ENCODE data around the gene DSCAML1.
A peak's percentile ranks its signal among the peaks of the same experiment; 100 is the strongest.

DSCAML1 gene, protein sequence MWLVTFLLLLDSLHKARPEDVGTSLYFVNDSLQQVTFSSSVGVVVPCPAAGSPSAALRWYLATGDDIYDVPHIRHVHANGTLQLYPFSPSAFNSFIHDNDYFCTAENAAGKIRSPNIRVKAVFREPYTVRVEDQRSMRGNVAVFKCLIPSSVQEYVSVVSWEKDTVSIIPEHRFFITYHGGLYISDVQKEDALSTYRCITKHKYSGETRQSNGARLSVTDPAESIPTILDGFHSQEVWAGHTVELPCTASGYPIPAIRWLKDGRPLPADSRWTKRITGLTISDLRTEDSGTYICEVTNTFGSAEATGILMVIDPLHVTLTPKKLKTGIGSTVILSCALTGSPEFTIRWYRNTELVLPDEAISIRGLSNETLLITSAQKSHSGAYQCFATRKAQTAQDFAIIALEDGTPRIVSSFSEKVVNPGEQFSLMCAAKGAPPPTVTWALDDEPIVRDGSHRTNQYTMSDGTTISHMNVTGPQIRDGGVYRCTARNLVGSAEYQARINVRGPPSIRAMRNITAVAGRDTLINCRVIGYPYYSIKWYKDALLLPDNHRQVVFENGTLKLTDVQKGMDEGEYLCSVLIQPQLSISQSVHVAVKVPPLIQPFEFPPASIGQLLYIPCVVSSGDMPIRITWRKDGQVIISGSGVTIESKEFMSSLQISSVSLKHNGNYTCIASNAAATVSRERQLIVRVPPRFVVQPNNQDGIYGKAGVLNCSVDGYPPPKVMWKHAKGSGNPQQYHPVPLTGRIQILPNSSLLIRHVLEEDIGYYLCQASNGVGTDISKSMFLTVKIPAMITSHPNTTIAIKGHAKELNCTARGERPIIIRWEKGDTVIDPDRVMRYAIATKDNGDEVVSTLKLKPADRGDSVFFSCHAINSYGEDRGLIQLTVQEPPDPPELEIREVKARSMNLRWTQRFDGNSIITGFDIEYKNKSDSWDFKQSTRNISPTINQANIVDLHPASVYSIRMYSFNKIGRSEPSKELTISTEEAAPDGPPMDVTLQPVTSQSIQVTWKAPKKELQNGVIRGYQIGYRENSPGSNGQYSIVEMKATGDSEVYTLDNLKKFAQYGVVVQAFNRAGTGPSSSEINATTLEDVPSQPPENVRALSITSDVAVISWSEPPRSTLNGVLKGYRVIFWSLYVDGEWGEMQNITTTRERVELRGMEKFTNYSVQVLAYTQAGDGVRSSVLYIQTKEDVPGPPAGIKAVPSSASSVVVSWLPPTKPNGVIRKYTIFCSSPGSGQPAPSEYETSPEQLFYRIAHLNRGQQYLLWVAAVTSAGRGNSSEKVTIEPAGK (N-terminal part only)

DNA sequence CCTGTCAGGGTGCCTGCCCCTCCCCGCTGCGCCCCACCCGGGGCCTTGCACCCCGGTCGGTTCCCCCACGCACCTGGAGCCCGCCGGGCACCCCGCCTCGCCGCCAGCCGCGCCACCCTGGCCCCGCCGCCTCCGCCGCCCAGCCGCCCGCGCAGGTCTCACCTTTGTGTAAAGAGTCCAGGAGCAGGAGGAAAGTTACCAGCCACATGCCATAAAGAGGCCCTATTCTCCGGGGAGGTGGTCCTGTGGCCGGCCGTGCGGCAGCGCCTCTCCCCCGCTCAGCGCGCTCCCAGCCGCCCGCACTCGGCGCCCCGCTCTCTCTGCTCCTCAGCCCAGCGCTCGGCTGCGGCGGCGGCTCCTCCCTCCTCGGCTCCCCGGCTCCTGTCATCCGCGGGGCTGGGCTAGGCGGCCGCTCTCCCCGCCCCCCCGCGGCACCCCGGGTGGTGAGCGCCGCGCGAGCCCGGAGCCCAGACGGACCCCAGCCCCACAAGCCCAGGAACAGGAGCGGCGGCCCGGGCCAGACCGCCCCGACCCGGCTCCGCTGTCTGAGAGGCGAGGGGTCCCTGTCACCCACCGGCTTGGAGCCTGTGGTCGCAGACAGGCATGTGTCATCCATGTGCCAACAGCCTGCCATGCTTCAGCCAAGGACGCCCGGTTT lies at the start of gene DSCAML1:
DSCAML1 (minus strand) TSS at position 345 of the 658 bp plus-strand sequence; CDS start at position 208, 137 bp downstream.
- DNase-seq: peak; percentile 13

DNA sequence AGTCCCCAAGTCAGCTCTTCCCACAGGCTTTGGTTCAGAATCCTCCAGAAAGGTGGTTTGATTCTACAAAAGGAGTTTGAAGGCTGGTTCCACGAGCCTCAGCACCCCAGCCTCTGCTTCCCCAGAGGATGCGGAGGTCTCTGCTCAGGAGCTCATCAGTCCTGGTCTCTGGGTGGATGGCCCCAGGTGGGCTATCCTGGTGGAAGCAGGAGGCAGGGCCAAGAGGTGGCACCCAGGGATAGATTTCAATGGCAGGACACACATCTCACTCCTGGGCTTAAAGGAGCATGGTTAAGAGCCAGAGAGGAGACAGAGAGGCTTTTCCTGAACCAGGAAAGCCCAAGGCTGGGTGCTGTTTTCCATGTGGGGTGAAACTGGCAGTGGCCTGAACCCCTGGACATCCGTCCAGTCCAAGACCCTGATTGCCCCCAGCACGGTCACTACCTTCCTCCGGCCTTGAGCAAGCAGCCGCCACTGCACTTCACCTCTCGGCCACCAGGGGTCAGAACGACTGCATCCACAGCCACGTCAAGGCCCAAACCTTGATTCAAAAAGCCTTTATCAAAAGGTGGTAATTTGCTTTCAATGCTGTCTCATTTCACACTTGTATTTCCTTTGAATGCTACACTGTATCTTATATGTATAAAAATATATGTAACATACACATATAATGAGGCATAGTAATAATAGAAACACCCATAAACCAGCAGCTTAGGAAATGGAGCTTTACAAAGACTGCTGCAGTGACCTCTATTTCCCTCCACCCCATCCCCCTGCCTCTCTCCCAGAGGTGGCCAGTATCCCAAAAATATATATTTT lies 46.9 kb upstream of the DSCAML1 start:
- peak; percentile 84 for DNase-seq

DNA sequence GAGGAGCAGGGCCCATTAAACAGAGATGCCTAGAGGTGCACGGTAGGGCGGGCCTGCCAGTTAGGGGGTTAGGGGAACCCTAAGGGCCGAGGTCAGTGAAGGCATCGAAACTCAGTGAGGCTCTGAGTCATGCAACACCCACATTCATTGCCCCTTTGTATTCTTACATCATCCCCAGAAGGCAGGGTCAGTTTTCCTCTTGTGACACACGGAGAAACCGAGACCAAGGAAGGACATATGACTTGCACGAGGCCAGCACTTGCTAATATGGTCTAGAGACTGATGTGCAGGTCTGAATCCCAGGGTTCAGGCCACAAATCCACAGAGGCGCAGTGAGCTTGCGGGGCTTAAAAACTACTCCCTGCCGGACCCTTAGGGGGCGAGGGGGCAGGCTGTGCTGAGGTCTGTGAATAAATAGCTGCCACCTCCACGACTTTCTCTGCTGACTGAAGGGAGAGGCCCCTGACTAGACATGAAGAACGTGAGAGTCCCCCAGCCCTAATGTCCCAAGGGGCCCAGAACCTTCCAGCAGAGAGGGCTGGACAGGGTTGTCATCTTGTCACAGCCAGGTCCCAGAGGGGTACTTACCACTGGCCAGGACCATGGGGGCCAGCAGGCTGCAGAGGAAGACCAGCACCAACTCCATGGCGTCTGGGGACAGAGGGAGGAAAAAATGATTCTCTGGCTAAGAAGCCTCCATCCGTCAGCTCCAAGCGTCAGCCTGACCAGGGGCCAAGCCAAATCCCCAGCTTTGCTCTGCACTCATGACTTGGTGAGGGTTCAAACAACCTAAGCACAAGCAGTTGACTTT lies 45.3 kb upstream of the DSCAML1 start:
- peak; percentile 97 for DNase-seq

DNA sequence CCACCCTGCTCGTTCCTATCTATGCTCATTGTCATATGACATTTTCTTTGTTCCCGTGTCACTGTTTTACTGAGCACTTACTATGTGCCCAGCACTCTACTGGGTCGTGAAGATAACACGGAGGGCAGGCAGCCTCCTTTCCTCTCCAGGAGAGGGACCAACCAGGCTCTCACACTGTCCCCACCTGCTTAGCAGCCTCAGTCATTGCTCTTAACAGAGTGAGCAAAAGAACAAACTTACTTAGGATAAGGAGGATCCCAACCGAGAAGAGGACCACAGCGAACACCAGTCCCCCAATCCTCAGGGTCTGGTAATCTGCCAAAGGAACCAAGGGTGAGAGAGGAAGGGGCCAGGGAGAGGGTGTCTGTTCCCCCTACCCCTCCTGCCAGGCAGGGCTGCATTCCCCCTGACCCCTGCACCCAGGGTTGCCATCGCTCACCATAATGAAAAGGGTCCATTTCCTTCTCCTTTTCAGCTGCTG lies 44.6 kb upstream of the DSCAML1 start:
- DNase-seq: no peak

DNA sequence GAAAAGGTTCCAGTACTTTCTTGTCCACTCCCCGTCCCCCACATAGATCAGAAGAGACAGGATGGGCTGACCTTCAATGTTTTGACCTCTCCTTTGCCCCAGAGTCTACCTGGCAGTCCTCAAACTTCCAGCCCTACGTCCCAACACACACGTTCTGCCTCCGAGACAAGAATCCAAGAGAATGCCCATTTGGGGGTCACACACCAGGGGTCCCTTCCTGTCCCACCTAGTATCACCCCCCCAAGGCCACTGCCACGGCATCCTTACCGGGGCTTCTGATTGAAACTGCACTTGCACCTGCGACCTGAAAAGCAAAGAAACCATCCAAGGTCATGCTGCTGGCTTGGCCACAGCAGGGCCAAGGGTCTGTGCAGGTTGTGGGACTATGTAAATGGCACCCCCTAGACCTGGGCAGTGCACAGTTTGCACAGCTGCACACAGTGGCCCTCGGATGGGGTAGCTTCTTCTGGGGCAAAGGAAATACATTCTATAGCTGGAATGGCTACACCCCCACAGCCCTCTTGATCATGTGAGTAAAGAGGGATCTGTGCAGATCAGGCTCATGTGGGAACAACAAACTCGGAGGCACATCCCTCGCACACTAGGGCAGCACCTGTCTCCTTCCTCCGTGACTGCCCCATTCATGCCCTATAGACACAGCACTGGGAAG lies 44.0 kb upstream of the DSCAML1 start:
- no peak for DNase-seq

DNA sequence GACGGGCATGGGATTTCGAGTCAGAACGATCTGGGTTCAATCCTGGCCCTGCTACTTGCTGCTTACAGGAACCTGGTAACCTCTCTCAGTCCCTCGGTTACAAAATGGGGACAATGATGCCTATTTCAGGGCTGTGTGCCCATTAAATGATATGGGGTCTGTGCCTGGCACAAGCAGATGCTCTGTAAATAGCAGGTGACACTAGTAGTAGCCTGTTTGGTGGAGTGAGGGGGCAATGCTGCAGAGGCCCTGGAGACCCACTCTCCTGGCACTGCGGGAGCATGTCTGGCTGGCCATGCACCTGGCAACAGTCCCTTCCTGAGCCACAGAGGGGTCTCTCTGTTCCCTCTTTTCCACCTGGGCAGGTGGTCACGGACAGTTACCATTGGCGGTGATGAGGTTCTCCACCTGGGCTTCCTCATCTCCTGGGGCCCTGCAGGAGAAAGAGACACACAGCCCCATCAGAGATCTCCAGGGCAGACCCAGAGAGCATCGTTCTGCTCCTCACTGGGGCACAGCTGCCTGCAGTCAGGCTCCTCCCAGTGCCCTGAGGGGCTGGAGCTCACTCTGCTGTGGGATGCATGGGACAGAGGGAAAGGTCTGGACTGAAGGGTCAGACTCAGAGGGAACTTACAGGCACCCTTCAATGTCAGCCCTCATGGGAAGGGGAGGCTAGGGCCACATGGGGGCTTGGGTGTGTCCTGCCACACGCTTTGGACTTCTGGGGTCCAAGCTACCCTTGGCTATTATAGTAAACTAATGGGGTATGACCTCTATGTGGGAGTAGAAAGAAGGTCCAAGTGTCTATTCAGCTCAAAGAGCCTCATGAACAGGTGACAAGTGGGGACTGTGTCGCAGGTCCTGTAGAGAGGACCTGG lies 43.2 kb upstream of the DSCAML1 start:
- DNase-seq: no peak

DNA sequence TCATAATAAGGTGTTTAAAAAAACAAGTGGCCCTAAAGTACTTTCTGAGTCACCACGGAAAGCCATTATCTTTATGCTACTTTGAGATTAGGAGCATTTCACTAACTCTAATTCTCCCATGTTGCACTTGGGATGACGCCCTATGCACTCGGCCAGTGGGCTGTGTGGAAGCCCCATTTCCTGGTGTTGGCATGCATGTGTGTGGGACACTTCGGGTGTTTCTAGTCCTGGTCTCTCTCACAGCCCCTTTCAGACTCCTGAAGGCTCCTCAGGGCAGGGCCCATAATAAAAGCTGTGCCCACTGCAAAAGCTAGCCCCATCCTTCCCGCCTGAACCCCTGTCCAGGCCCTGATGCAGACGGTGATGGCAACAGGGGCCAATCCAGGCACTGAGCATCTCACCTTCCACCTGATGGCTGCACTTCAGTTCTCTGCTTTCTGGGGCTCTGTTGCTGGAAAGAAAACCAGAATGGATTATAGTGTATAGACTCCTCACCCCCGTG lies 42.4 kb upstream of the DSCAML1 start:
- no peak for DNase-seq

DNA sequence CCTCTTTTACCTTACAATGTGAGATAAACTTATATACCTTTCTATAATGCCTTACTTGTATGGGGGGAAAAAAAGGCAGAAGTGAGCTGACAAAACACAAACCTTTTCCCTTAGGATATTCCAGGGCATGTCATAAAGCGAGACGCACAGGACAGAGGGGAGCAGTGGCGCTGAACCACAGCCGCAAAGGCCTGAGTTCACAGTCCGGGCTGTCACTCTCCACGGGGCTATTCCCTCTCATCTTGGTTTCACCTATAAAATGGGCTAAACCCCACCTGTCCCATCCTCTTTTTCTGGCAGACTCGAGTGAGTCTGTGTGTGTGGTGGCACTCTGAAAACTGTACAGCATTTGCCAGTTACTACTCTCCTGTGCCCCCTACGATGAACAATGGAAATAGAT lies 41.9 kb upstream of the DSCAML1 start:
- no peak for DNase-seq

DNA sequence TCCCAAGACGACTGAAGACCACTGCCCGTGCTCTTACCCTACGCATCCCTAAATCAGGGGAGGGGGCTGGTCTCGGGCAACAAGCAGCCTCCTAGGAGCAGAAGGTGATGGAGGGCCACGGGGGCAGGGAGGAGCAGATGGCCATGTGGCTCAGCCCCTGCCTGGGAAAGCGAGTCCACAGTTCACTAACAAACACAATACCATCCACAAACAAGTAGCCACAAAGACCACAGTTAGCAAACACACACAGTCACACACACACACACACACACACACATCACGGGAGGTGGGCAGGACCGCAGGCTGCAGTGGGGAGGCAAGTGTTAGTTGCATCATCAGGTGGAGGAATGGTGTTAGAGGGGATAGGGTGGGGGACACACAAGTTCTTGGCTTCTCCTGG lies 40.8 kb upstream of the DSCAML1 start:
- no peak for DNase-seq

DNA sequence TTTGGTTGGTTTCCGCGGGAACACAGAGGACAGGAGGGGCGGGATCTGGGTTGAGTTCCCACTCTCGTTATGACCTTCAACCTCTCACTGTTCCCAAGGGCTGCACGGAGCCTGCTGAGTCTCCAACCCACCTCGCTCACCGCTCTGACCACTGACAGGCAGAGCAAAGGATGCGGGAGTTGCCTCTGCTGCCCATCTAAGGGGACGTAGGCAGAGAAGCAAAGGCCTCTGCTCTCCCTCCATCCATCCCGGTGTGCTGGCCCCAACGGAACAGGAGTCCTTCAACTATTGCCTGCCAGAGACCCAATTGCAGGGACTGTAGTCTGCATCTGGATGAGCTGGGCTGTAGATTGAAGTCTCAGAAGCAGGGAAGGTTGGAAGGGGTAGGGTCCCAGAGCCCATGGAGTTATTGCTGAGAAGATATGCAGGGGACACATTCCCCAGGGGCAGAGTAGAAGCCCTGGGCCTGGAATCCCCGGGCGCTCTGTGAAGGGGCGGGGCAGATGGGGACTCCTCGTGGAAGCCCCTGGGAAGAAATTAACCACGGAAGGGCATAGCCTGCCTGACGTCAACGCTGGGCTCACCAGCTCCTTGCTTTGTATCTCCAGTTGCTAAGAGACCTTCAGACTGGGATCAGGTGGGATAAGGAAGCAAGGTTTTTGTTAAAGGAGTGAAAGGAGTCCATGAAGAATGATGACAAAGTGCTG lies 40.2 kb upstream of the DSCAML1 start:
- no peak for DNase-seq

DNA sequence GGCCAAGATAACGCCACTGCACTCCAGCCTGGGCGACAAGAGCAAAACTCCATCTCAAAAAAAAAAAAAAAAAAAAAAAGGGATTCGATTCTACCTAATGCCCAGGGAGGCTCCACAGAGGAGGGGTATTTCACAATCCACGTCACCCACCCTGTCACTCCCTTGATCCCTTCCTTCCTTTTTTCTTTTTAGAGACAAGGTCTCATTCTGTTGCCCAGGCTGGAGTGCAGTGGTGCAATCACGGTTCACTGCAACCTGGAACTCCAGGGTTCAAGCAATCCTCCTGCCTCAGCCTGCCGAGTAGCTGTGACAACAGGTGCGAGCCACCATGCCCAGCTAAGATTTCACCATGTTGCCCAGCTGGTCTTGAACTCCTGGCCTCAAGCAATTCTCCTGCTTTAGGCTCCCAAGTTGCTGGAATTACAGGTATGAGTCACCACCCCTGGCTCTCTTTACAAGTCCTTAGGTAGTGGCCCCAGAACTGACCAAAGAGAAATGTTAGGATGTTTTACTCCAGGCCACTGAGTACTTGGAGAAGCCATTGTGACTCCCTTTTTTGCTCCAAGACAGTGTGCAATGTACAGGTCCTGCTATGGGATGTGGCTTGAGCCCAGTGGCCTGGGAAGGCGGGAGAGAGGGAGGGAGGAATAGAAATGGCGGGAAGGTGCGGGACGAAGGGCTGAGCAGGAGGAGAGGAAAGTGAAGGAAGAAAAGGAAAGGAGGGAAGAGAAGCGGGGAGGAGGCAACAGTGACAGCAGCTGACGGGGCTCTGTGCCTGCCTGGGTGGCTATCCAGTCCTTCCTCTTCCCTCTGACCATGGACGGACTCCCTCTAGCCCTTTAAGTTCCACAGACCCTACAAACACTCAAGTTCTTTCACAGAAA lies 39.3 kb upstream of the DSCAML1 start:
- peak; percentile 43 for DNase-seq

DNA sequence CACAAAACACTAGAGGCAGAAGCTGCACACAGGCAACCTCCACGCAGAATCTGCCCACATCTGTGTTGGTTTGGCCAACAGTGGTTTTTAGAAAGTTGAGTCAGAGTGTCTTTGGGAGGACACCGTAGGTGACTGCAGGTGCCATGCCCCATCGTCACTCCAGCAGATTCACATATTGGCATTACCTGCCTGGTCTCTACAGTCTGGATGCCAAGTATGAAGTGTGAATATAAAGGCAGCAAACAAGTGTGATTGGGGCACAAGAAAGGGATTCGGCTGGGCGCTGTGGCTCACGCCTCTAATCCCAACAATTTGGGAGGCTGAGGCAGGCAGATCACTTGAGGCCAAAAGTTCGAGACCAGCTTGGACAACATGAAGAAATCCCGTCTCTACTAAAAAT lies 38.6 kb upstream of the DSCAML1 start:
- no peak for DNase-seq

DNA sequence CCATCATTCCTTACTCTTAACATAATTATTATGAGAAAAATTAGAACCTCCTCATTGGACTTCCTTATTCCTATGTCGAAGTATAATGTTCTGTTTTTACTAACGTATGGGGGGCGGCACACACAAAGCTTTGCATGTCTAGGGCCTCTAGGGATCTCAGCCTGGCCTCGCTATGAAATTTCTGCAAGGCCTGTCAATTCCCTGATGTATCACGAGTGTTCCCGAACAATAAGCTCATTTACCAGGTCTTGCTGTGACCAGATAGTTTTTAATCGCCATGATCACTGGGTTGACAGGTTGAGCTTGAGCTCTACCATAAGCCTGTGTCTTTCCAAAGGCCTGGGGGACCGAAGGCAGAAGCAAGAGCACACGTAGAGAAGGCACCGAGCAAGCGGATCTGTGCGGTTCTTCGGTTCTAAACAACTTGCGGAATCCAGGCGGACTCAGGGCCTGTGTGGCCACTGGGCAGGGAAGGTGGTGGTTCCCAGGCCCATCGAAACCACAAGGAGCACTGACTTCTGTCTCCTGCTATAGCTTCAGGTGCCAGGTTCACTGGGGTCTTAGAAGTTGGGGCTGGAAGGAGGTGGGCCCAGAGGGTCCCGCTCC lies 37.9 kb upstream of the DSCAML1 start:
- DNase-seq: no peak

DNA sequence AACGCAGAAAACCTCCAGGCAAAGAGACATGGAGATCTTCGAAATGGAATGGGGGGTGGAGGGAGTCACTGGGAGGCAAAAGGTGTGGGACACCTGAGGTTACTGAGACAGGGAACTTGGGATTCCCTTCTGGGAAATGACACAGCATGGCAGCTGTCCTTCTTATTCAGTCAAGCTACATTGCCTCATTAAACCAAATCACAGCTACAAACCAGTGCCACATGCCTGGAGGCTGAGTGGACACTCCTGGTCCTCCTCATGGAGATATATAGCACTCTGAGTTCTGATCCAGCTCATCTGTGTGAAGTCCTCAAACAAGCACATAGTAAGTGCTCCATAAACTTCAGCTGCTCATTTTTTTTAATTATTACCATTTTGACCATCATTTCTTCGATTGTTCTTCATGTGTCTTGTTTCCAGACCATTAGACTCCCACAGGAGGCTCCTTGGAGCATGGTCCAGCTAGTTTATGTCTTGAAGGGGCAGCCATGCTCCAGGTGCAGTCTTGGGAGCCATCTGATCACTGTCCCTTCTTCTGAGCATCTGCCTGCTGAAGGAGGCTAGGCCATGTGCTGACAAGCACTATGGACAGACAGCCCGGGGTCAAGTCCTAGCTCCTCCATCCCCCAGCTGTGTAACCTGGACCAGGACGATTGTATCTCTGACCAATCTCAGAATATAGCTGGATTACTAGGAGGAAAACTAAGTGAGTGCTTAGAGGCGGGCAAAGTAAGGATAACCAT lies 37.2 kb upstream of the DSCAML1 start:
- DNase-seq: no peak

DNA sequence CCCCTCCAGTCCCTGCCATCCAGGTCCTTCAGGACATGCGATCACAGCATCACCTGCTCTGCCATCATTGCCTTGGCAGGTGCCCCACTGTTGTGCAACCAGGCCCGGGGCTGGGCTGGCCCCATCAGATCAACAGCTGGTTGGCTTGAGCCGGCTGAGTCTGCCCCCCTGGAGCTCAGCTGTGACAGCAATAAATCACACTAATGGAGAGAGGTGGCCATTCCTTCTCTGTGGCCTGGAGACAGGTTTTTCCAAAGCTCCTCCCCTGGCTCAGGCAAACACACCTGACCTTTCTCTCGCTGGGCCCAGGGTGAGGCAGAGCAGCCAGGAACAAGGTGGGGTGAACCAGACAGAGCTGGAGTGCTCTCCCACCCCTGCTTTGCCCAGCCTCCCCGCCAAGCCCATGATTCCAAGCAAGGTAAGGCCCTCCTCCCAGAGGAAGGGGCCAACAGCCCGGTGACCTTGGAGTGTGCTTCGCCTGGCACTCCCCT lies 36.4 kb upstream of the DSCAML1 start:
- no peak for DNase-seq

DNA sequence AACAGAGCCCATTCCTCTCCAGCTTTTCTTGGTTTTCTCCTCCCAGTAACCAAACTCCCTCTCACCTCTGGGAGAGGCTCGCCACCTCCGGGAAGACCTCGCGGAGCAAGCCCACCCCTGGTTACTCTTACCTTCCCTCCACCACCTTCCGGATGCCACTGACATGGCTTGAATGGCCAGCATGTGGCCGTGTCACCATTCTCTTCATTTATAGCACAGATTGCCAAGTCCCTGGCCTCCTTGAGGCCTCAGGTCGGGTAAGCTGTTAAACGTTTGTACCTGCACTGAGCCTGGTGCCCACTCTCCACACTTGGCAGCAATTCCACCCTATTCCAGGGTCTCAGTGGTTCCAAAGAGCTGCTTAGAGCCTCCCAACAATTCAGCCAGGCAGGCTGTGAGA lies 35.5 kb upstream of the DSCAML1 start:
- DNase-seq: no peak
